HG03342 (cell line): ENCODE results near the gene SLC26A11.
"Not testable (repeated sequence)": the region's sequence is repeated elsewhere in the genome, so short reads cannot be mapped to it uniquely, and the experiment has no call there.

Source experiments
- ATAC-seq: cut with Tn5 transposase; IDR thresholded peaks from one replicate; pipeline ENCODE4 v1.9.1; 2021; ENCODE audit warnings: mild to moderate bottlenecking, moderate library complexity; ENCODE audit not compliant: unreplicated experiment

SLC26A11 gene

GRCh38 chr17:80195671-80196529 lies 24.3 kb upstream of the SLC26A11 start:
- ATAC-seq = no peak

- no peak for ATAC-seq
These were observed 23.6 kb upstream of the SLC26A11 start for GRCh38 chr17:80196652-80197051.

- no peak for ATAC-seq
These were observed 22.0 kb upstream of the SLC26A11 start for GRCh38 chr17:80198144-80198661.

- not testable (repeated sequence) for ATAC-seq
These were observed 20.9 kb upstream of the SLC26A11 start for GRCh38 chr17:80199295-80199694.

GRCh38 chr17:80201446-80201845 lies 18.8 kb upstream of the SLC26A11 start:
- no peak for ATAC-seq

GRCh38 chr17:80202197-80202596 lies 18.0 kb upstream of the SLC26A11 start:
- no peak for ATAC-seq

- ATAC-seq = no peak
These were observed 16.7 kb upstream of the SLC26A11 start for GRCh38 chr17:80203471-80203963.

GRCh38 chr17:80204626-80205468 lies 15.4 kb upstream of the SLC26A11 start:
- ATAC-seq = no peak

- no peak for ATAC-seq
These were observed 14.4 kb upstream of the SLC26A11 start for GRCh38 chr17:80205811-80206210.

- no peak for ATAC-seq
These were observed 12.2 kb upstream of the SLC26A11 start for GRCh38 chr17:80208050-80208449.

GRCh38 chr17:80209765-80210164 lies 10.5 kb upstream of the SLC26A11 start:
- ATAC-seq = no peak

GRCh38 chr17:80210348-80211108 lies 9.7 kb upstream of the SLC26A11 start:
- ATAC-seq = no peak

- no peak for ATAC-seq
These were observed 8.1 kb upstream of the SLC26A11 start for GRCh38 chr17:80212109-80212508.

GRCh38 chr17:80212511-80212910 lies 7.7 kb upstream of the SLC26A11 start:
- ATAC-seq = no peak

- no peak for ATAC-seq
These were observed 7.1 kb upstream of the SLC26A11 start for GRCh38 chr17:80212962-80213642.

GRCh38 chr17:80213643-80213975 lies 6.6 kb upstream of the SLC26A11 start:
- ATAC-seq = no peak

- ATAC-seq = no peak
These were observed 6.0 kb upstream of the SLC26A11 start for GRCh38 chr17:80214012-80214877.

GRCh38 chr17:80214878-80215210 lies 5.4 kb upstream of the SLC26A11 start:
- ATAC-seq = no peak
